Measurements from ENCODE around the gene ATG10.

DNA sequence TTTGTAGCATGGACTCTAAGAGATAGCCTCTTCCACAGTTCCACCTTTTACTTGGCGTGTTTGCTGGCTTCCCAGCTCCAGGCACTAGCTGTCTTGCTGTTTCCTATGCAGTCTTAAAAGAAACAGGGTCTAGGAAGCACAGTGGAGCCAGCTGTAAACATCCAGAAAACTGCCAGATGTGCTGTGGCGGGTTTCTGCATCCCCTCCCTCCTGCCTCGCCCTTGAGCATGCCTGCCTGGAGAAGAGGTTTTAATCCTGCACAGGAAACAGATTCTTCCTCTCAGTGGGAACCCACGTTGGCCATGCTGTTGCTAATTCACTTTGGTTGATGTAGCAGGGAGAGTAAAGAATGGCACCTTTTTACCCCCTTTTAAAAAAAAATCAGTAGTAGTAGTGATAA, 185.1 kb downstream of the ATG10 start:
- TF ChIP-seq, protein P1, sequence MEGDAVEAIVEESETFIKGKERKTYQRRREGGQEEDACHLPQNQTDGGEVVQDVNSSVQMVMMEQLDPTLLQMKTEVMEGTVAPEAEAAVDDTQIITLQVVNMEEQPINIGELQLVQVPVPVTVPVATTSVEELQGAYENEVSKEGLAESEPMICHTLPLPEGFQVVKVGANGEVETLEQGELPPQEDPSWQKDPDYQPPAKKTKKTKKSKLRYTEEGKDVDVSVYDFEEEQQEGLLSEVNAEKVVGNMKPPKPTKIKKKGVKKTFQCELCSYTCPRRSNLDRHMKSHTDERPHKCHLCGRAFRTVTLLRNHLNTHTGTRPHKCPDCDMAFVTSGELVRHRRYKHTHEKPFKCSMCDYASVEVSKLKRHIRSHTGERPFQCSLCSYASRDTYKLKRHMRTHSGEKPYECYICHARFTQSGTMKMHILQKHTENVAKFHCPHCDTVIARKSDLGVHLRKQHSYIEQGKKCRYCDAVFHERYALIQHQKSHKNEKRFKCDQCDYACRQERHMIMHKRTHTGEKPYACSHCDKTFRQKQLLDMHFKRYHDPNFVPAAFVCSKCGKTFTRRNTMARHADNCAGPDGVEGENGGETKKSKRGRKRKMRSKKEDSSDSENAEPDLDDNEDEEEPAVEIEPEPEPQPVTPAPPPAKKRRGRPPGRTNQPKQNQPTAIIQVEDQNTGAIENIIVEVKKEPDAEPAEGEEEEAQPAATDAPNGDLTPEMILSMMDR (conservative IDR thresholded peaks at IDR 0.05 in 1 of 2, IDR thresholded peaks at IDR 0.05 in 1 of 2; ENCODE audit: extremely low read depth in 1 of 2, insufficient read depth in 1 of 2, low read depth in 1 of 2, low read length in 2 of 2) = no peak
- no peak for TF ChIP-seq EZH2 (IDR thresholded peaks at IDR 0.05; ENCODE audit: borderline replicate concordance, low read length)
